Measurements from ENCODE around the gene NTN1. TPM values are rescaled to one million over a fixed set of nuclear protein-coding genes. Genes with fewer than 3 reads are reported as not detected.

The NTN1 gene
- total RNA-seq, 3 donors from 2014 or later (not counting 1 experiment from before 2014, with no cell fraction given): 0.12 to 0.15 (median 0.14) TPM

GRCh38 chr17:9174779-9175574, 153.7 kb downstream of the NTN1 start:
- no peak overlapping the region for H3K4me3 Mint-ChIP-seq
- TF ChIP-seq, protein P1, sequence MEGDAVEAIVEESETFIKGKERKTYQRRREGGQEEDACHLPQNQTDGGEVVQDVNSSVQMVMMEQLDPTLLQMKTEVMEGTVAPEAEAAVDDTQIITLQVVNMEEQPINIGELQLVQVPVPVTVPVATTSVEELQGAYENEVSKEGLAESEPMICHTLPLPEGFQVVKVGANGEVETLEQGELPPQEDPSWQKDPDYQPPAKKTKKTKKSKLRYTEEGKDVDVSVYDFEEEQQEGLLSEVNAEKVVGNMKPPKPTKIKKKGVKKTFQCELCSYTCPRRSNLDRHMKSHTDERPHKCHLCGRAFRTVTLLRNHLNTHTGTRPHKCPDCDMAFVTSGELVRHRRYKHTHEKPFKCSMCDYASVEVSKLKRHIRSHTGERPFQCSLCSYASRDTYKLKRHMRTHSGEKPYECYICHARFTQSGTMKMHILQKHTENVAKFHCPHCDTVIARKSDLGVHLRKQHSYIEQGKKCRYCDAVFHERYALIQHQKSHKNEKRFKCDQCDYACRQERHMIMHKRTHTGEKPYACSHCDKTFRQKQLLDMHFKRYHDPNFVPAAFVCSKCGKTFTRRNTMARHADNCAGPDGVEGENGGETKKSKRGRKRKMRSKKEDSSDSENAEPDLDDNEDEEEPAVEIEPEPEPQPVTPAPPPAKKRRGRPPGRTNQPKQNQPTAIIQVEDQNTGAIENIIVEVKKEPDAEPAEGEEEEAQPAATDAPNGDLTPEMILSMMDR (IDR thresholded peaks at IDR 0.05): no peak
- no peaks in the 10 kb centered on the region for H3K9me3 Mint-ChIP-seq
- no peak overlapping the region for H3K27ac Mint-ChIP-seq
- H3K27ac ChIP-seq (ENCODE audit: low read length): no peak overlapping the region
- H3K4me3 ChIP-seq (ENCODE audit: low read length): no peak overlapping the region
- H3K4me1 Mint-ChIP-seq: no peaks in the 10 kb centered on the region
- no peaks in the 10 kb centered on the region for H3K9me3 ChIP-seq (ENCODE audit: control insufficient read depth, insufficient read depth, low read length)
- WGBS (ENCODE audit: insufficient coverage): 91% methylated on average over 9 of the region's 9 CpGs
- DNase-seq (no peak), ATAC-seq (no peak)
- intact Hi-C loops (cut with micrococcal nuclease): no loop called here
- H3K27me3 ChIP-seq (ENCODE audit: control insufficient read depth, insufficient read depth, low read length): no peaks in the 10 kb centered on the region
- no peaks in the 10 kb centered on the region for H3K4me1 ChIP-seq (ENCODE audit: control insufficient read depth, insufficient read depth, low read length)
- H3K36me3 Mint-ChIP-seq: no peaks in the 10 kb centered on the region
- H3K36me3 ChIP-seq (ENCODE audit: control insufficient read depth, insufficient read depth, low read length): no peaks in the 10 kb centered on the region
- peaks cover 0 to 7% of the 10 kb centered on the region in 2 donors for H3K27me3 Mint-ChIP-seq (ENCODE audit: low read depth in 2 of 2)

DNA sequence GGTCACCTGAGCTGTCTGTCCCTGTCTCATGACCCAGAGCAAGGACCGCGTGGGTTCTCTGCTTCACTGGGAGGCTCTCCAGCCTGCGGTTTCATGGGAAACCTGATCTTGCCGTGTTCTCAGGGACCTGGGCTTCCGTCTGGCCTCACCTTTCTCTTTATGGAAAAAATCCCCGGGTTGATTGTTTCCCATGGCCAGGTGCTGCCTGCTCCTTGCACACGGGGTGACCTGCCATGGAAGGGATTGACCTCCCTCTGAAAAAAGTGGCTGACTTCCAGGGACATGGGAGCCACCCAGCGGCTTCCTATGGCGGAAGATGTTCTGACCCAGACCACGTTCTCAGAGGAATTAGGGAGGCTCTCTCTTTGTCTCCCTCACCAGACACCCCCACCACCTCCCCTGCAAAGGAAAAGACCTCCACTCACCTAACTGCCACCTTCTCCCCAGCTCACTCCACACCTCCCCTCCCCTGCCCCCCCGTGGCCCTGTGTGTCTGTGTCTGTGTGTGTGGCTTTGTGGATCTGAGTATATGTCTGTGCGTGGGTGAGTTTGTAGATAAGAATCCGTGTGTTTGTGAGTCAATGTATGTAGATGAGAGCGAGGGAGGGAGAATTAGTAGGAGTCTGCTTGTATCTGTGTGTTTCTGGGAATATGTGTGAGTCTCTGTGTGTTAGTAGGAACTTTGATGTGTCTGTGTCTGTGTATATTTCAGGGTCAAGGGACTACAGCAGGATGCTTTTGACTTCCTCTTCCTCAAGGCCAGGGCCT, 154.6 kb downstream of the NTN1 start:
- Mint-ChIP-seq H3K4me3 (no peak overlapping the region), H3K27me3 (ENCODE audit: low read depth in 2 of 2) (peaks cover 0 to 7% of the 10 kb centered on the region in 2 donors), H3K4me1 (no peaks in the 10 kb centered on the region), H3K36me3 (no peaks in the 10 kb centered on the region), H3K27ac (no peak overlapping the region), H3K9me3 (no peaks in the 10 kb centered on the region)
- Histone ChIP-seq H3K27me3 (ENCODE audit: control insufficient read depth, insufficient read depth, low read length) (no peaks in the 10 kb centered on the region), H3K36me3 (ENCODE audit: control insufficient read depth, insufficient read depth, low read length) (no peaks in the 10 kb centered on the region), H3K4me3 (ENCODE audit: low read length) (no peak overlapping the region), H3K27ac (ENCODE audit: low read length) (no peak overlapping the region), H3K4me1 (ENCODE audit: control insufficient read depth, insufficient read depth, low read length) (no peaks in the 10 kb centered on the region), H3K9me3 (ENCODE audit: control insufficient read depth, insufficient read depth, low read length) (no peaks in the 10 kb centered on the region)
- intact Hi-C loops (cut with micrococcal nuclease): no loop called here
- ATAC-seq (no peak), DNase-seq (no peak)
- TF ChIP-seq, protein P1 (IDR thresholded peaks at IDR 0.05): no peak
- 89% methylated on average over 13 of the region's 14 CpGs for WGBS (ENCODE audit: insufficient coverage)

GRCh38 chr17:9177212-9177611, 155.9 kb downstream of the NTN1 start:
- no peaks in the 10 kb centered on the region for H3K36me3 Mint-ChIP-seq
- no peak overlapping the region for H3K27ac Mint-ChIP-seq
- no peaks in the 10 kb centered on the region for H3K4me1 Mint-ChIP-seq
- TF ChIP-seq, protein P1 (IDR thresholded peaks at IDR 0.05): no peak
- H3K4me1 ChIP-seq (ENCODE audit: control insufficient read depth, insufficient read depth, low read length): no peaks in the 10 kb centered on the region
- no peaks in the 10 kb centered on the region for H3K9me3 Mint-ChIP-seq
- no peaks in the 10 kb centered on the region for H3K36me3 ChIP-seq (ENCODE audit: control insufficient read depth, insufficient read depth, low read length)
- DNase-seq (no peak), ATAC-seq (no peak)
- H3K27me3 Mint-ChIP-seq (ENCODE audit: low read depth in 2 of 2): no peaks in the 10 kb centered on the region
- H3K27ac ChIP-seq (ENCODE audit: low read length): no peak overlapping the region
- intact Hi-C loops (cut with micrococcal nuclease): no loop called here
- no peaks in the 10 kb centered on the region for H3K9me3 ChIP-seq (ENCODE audit: control insufficient read depth, insufficient read depth, low read length)
- WGBS (ENCODE audit: insufficient coverage): 89% methylated on average over 15 of the region's 15 CpGs
- no peak overlapping the region for H3K4me3 Mint-ChIP-seq
- H3K4me3 ChIP-seq (ENCODE audit: low read length): no peak overlapping the region
- H3K27me3 ChIP-seq (ENCODE audit: control insufficient read depth, insufficient read depth, low read length): no peaks in the 10 kb centered on the region

All from natural killer cell (primary cell).